HK-2 (cell line): Measurements from ENCODE around the gene EXOC3L1.

Experiments
- DNase-seq: peaks from one replicate; pipeline ENCODE4 v3.0.0-alpha.2; 2018; ENCODE audit not compliant: unreplicated experiment

Gene EXOC3L1

GRCh38 chr16:67148221-67148620 lies 41.7 kb downstream of the EXOC3L1 start:
- no peak for DNase-seq

DNA sequence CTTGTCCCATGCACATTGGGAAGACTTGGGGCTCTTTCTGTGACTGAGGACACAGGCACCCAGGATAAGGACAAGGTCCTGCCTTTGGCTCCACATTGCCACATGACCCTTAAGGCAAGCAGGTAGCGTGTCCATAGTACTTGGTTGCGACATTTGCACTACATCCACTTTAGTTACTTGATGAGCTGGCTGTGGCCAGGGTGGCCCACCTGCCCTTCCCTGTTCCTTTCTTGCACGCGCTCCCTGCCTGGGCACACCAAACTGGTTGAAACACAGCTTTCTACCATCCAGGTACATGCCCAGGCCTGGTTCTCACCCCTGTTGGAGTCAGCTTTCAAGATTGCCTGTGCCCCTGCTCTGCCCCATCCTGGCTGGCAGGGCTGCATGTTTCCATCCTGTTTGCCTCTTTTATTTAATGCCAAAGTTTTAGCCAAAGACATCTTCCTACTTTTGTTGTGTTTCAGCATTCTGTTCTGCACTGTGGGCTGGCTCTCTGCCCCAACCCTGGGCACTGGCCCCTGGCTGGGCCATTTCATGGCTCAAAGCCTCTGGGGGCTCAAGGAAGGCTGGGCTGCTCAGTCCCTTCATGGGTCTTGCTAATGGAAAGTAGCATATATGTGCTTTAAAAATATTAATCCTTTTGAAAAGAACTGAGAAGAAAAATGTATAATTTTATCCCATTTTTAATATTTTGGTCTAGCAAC lies 42.3 kb downstream of the EXOC3L1 start:
- no peak for DNase-seq

- no peak for DNase-seq
These were observed 43.2 kb downstream of the EXOC3L1 start for GRCh38 chr16:67146523-67147357.

GRCh38 chr16:67145746-67146145 lies 44.2 kb downstream of the EXOC3L1 start:
- DNase-seq, result no peak

DNA sequence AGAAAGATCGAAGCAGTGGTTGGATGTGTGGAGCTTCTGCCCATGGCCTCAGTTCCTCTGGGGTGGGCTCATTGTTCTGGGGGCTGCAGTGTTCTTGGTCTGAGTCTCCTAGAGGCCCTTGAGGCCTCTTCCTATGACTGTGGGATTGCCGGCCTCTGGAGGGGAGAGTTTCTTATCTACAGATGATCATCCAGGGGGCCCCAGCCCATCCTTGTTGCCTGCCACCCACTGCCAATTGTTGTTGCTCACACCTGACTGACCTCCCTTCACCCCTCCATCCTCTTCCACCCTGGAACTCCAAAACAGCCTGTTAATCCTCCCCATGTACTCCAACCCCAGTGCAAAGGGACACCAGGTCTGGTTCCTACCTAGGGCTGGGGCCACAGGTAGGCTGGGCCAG lies 45.0 kb downstream of the EXOC3L1 start:
- DNase-seq, result no peak

GRCh38 chr16:67142342-67142741 lies 47.6 kb downstream of the EXOC3L1 start:
- DNase-seq, result no peak

- DNase-seq, result no peak
These were observed 48.5 kb downstream of the EXOC3L1 start for GRCh38 chr16:67141391-67141790.

DNA sequence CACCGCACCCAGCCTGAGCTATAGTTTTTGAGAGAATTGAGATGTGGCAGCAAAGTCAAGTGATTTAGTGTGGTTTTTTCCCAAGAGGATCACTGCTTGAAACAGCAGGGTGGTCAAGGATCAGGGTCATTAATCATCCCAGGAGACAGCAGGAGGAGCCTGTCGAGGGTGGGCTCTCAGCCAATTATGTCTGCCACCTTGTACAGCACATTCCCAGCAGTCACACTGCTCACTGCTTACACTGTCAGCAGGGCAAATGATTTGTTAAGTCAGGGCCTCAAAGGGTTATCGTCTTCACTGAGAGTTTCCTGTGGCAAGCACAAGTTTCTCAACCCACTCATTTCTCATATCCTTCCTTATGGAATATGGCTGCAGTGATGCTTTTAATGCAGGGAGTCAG lies 52.3 kb downstream of the EXOC3L1 start:
- DNase-seq, result peak; percentile 75
